Right ventricle myocardium inferior (tissue), 1 donor: Measurements from ENCODE around the gene STX5. TPM values are rescaled to one million over a fixed set of nuclear protein-coding genes. Genes with fewer than 3 reads are reported as not detected.
"Not testable (repeated sequence)": the region's sequence is repeated elsewhere in the genome, so short reads cannot be mapped to it uniquely, and the experiment has no call there.

Experiments
- ATAC-seq: fragments of 200-7000 bp; cut with Tn5 transposase; one replicate; pipeline ENCODE4 v1.9.1; 2020; ENCODE audit warnings: mild to moderate bottlenecking, moderate library complexity
- DNase-seq: peaks from one replicate; pipeline ENCODE4 v3.0.0; 2021; ENCODE audit errors: missing footprints
- intact Hi-C: fragments of 100-400 bp; cut with DNase I; formaldehyde crosslinking; loops from one replicate; pipeline ENCODE4 v1.11.0; 2022
- microRNA-seq: library from miRNA; unstranded; fragments of <30 nt; microRNA quantifications from one replicate; pipeline ENCODE4 v1.2.0, GENCODE V29; 2020
- total RNA-seq: library from RNA; stranded (reverse); fragmentation: NEBNext Ultra II Directional; extraction: Animal tissue kit (Norgen Biotek cat#: 25700); gene quantifications from one replicate; pipeline ENCODE4 v1.2.1, GENCODE V29; 2021
- donor health status: DM: no; HTN: yes; CAD: no; lungs with severe emphysema.

STX5 gene
- total RNA-seq, 1 donor from 2014 or later, result 18.5 TPM

DNA sequence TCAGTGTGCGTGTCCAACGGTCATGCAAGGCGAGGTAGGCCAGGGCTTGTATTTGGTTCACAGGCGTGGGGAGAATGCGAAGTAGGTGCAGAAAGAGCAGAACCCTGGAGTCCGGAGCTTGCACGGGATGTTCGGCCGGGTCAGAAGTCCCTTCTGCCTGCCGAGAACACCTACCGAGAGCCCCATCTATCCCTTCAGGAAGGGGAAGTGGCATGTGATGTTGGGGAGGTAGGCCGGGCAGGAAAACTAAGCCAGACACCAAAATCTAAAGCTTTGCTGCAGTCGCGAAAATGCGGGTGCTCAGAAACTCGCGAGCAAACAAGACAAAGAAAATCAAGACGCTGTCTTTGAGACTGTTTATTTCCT, 61.1 kb downstream of the STX5 start:
- ATAC-seq (peak; percentile 5), DNase-seq (no peak)

DNA sequence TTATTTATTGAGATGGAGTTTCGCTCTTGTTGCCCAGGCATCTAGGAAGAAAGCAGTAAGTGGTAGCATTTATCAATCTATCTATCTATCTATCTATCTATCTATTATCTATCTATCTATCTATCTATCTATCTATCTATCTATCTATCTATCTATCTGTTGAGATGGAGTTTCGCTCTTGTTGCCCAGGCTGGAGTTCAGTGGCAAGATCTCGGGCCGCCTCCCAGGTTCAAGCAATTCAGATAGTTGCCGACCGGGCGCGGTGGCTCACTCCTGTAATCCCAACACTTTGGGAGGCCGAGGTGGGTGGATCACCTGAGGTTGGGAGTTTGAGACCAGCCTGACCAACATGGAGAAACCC, 71.0 kb downstream of the STX5 start:
- DNase-seq, ATAC-seq, intact Hi-C loops: not testable (repeated sequence)

More for the DNA sequence above, 61.1 kb downstream of the STX5 start:
- intact Hi-C loops, result loop anchor here (1.0 kb wide), 1 partner anchor 16 kb away; no protein-coding TSS in a partner anchor

DNA sequence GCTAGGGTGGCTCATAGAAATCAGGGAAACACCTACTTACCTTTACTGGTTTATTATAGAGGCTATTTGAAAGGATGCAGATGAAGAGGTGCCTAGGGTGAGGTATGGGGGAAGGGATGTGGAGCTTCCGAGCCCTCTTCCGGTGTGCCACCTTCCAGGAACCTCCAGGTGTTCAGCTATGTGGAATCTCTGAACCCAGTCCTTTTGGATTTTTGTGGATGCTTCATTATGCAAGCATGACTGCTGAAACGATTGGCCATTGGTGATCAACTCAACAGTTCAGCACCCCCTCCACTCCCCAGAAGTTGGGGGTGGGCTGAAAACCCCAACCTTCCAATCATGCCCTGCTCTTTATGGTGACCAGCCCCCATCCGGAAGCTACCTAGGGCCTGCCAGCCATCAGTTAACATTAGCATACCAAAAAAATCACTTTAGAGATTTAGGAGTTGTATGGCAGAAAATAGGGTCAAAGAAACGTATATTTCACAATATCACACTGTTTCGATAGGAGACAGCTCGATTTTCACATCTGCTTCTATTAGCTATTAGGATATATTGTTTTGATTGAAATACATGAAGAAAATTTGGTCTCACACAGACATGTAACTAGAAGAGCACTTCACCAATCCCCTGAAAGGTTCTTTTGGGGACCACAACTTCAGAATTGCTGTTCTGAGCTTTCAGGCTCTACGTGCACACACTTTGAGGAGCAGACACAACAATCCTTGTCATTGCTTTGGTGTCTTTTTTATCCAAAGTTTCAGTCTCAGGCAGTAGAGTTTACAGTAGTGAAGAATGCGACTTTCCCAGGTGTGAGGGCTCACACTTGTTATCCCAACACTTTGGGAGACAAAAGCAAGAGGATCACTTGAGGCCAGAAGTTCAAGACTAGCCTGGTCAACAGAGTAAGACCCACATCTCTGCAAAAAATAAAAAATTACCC, 73.7 kb downstream of the STX5 start:
- intact Hi-C loops, result no loop called here
- DNase-seq (no peak), ATAC-seq (no peak)

Small RNAs within 50 kb of the gene (microRNA-seq; reads per million reads assigned to microRNA genes)
- 1.1 reads per million for gene MIR6514
- gene MIR6748, result not detected

Other genes with a start within 250 kb of the STX5 start
- 13.7 TPM for gene TUT1, start 240.5 kb downstream of the STX5 start, total RNA-seq
- gene MTA2, start 230.2 kb downstream of the STX5 start, total RNA-seq, result 34.1 TPM
- 16.4 TPM for gene EML3, start 219.3 kb downstream of the STX5 start, total RNA-seq
- gene ROM1, start 218.8 kb downstream of the STX5 start, total RNA-seq, result 2.4 TPM
- gene B3GAT3, start 210.1 kb downstream of the STX5 start, total RNA-seq, result 12.8 TPM
- gene GANAB, start 185.4 kb downstream of the STX5 start, total RNA-seq, result 105 TPM
- gene INTS5, start 178.7 kb downstream of the STX5 start, total RNA-seq, result 9.6 TPM
- gene C11orf98, start 166.8 kb downstream of the STX5 start, total RNA-seq, result 33.0 TPM
- 4.9 TPM for gene CSKMT, start 166.7 kb downstream of the STX5 start, total RNA-seq
- 8.1 TPM for gene UQCC3, start 160.4 kb downstream of the STX5 start, total RNA-seq
- 1.8 TPM for gene LBHD1, start 159.8 kb downstream of the STX5 start, total RNA-seq
- gene UBXN1, start 153.0 kb downstream of the STX5 start, total RNA-seq, result 88.9 TPM
- gene LRRN4CL, start 142.5 kb downstream of the STX5 start, total RNA-seq, result 4.5 TPM
- gene BSCL2, start 124.6 kb downstream of the STX5 start, total RNA-seq, result 23.0 TPM
- gene GNG3, start 124.4 kb downstream of the STX5 start, total RNA-seq, result not detected
- 33.8 TPM for gene HNRNPUL2, start 104.6 kb downstream of the STX5 start, total RNA-seq
- gene TTC9C, start 103.6 kb downstream of the STX5 start, total RNA-seq, result 14.1 TPM
- 11.5 TPM for gene ZBTB3, start 77.9 kb downstream of the STX5 start, total RNA-seq
- gene POLR2G, start 70.5 kb downstream of the STX5 start, total RNA-seq, result 38.2 TPM
- 8.2 TPM for gene TAF6L, start 60.7 kb downstream of the STX5 start, total RNA-seq
- 21.6 TPM for gene TMEM179B, start 44.6 kb downstream of the STX5 start, total RNA-seq
- gene TMEM223, start 40.0 kb downstream of the STX5 start, total RNA-seq, result 18.0 TPM
- gene NXF1, start 26.6 kb downstream of the STX5 start, total RNA-seq, result 42.7 TPM
- gene TEX54, start 790 bp upstream of the STX5 start, total RNA-seq, result not detected
- 25.4 TPM for gene WDR74, start 7.5 kb upstream of the STX5 start, total RNA-seq
- gene SLC3A2, start 48.8 kb upstream of the STX5 start, total RNA-seq, result 39.7 TPM
- gene CHRM1, start 89.3 kb upstream of the STX5 start, total RNA-seq, result not detected
- not detected for gene SLC22A6, start 152.9 kb upstream of the STX5 start, total RNA-seq
- not detected for gene SLC22A8, start 183.8 kb upstream of the STX5 start, total RNA-seq